ENCODE measurements around the gene PIGS. TPM values are rescaled to one million over a fixed set of nuclear protein-coding genes. Genes with fewer than 3 reads are reported as not detected.

The PIGS gene
- polyA plus RNA-seq, 3 donors: 59.4 to 87.5 (median 84.9) TPM

- no peaks in the 10 kb centered on the region for H3K27me3 ChIP-seq (ENCODE audit: control insufficient read depth in 2 of 2, insufficient read depth in 2 of 2, low read length in 2 of 2)
- Mint-ChIP-seq H3K9me3 (no peaks in the 10 kb centered on the region), H3K27me3 (ENCODE audit: low read depth in 3 of 3) (peaks cover under 1 to 5% (median 2%) of the 10 kb centered on the region in 3 donors), H3K36me3 (peaks cover 33% of the 10 kb centered on the region in 2 donors), H3K4me3 (no peak overlapping the region), H3K27ac (no peak overlapping the region), H3K4me1 (peaks cover 8% of the 10 kb centered on the region)
- no peak for TF ChIP-seq CTCF (IDR thresholded peaks at IDR 0.05)
- no peak overlapping the region for H3K27ac ChIP-seq (ENCODE audit: low read depth in 1 of 2, low read length in 2 of 2)
- H3K9me3 ChIP-seq (replicated peaks in 1 of 2; ENCODE audit: control insufficient read depth in 1 of 2, insufficient read depth in 1 of 2, low read length in 2 of 2): no peaks in the 10 kb centered on the region
- peaks cover 4 to 6% of the 10 kb centered on the region in 2 donors for H3K4me1 ChIP-seq (ENCODE audit: control insufficient read depth in 1 of 2, insufficient read depth in 2 of 2, low read length in 2 of 2)
- no peak overlapping the region for H3K4me2 ChIP-seq (replicated peaks; ENCODE audit: extremely low read depth, low read length, poor library complexity, severe bottlenecking)
- WGBS (ENCODE audit: insufficient coverage): no CpG with 5 or more reads among the region's 3 CpGs
- no peak overlapping the region for H3K9ac ChIP-seq (ENCODE audit: insufficient read depth, low read length, poor library complexity, severe bottlenecking)
- intact Hi-C loops (cut with micrococcal nuclease): no loop called here
- no peaks in the 10 kb centered on the region for H4K20me1 ChIP-seq (ENCODE audit: insufficient read depth, low read length)
- no peak overlapping the region for H3K4me3 ChIP-seq (replicated peaks in 1 of 3; ENCODE audit: low read depth in 2 of 3, low read length in 3 of 3)
- no peak overlapping the region for H2AFZ ChIP-seq (ENCODE audit: insufficient read depth, low read depth, low read length, poor library complexity, severe bottlenecking)
- H3K36me3 ChIP-seq (replicated peaks in 1 of 2; ENCODE audit: control insufficient read depth in 1 of 2, insufficient read depth in 2 of 2, low read length in 2 of 2): peaks cover 57 to 77% of the 10 kb centered on the region in 2 donors
- no peak for DNase-seq
- no peaks in the 10 kb centered on the region for H3K79me2 ChIP-seq (ENCODE audit: insufficient read depth, low read length)
Measured at GRCh38 chr17:28580959-28581358, 9.6 kb upstream of the PIGS start.

- H3K79me2 ChIP-seq (ENCODE audit: insufficient read depth, low read length): no peaks in the 10 kb centered on the region
- Mint-ChIP-seq H3K4me1 (peaks cover 11% of the 10 kb centered on the region), H3K27me3 (ENCODE audit: low read depth in 3 of 3) (peaks cover 2 to 5% (median 3%) of the 10 kb centered on the region in 3 donors), H3K27ac (peak overlapping the region in 2 of 7 donors; percentile 21 to 46), H3K4me3 (no peak overlapping the region), H3K9me3 (no peaks in the 10 kb centered on the region), H3K36me3 (peaks cover 22 to 37% of the 10 kb centered on the region in 2 donors)
- H3K4me2 ChIP-seq (replicated peaks; ENCODE audit: extremely low read depth, low read length, poor library complexity, severe bottlenecking): no peak overlapping the region
- DNase-seq: no peak
- H3K4me3 ChIP-seq (replicated peaks in 1 of 3; ENCODE audit: low read depth in 2 of 3, low read length in 3 of 3): no peak overlapping the region
- no peaks in the 10 kb centered on the region for H3K9me3 ChIP-seq (replicated peaks in 1 of 2; ENCODE audit: control insufficient read depth in 1 of 2, insufficient read depth in 1 of 2, low read length in 2 of 2)
- H4K20me1 ChIP-seq (ENCODE audit: insufficient read depth, low read length): no peaks in the 10 kb centered on the region
- intact Hi-C loops (cut with micrococcal nuclease): loop anchor here in 1 of 2 donors (10.0 kb wide), 1 partner anchor 245 kb away; the partner anchor contains the start of genes IFT20 and TNFAIP1
- H2AFZ ChIP-seq (ENCODE audit: insufficient read depth, low read depth, low read length, poor library complexity, severe bottlenecking): no peak overlapping the region
- H3K9ac ChIP-seq (ENCODE audit: insufficient read depth, low read length, poor library complexity, severe bottlenecking): no peak overlapping the region
- 85% methylated on average over 3 of the region's 4 CpGs for WGBS (ENCODE audit: insufficient coverage)
- no peaks in the 10 kb centered on the region for H3K27me3 ChIP-seq (ENCODE audit: control insufficient read depth in 2 of 2, insufficient read depth in 2 of 2, low read length in 2 of 2)
- no peak overlapping the region for H3K27ac ChIP-seq (ENCODE audit: low read depth in 1 of 2, low read length in 2 of 2)
- peaks cover 44 to 63% of the 10 kb centered on the region in 2 donors for H3K36me3 ChIP-seq (replicated peaks in 1 of 2; ENCODE audit: control insufficient read depth in 1 of 2, insufficient read depth in 2 of 2, low read length in 2 of 2)
- TF ChIP-seq CTCF (IDR thresholded peaks at IDR 0.05): no peak
- peaks cover 4 to 6% of the 10 kb centered on the region in 2 donors for H3K4me1 ChIP-seq (ENCODE audit: control insufficient read depth in 1 of 2, insufficient read depth in 2 of 2, low read length in 2 of 2)
Measured at GRCh38 chr17:28579526-28579925, 8.2 kb upstream of the PIGS start.

Measured in CD14-positive monocyte (primary cell).